Hepatocyte (in vitro differentiated cells): ENCODE results near the gene SGSM1. TPM values are rescaled to one million over a fixed set of nuclear protein-coding genes. Genes with fewer than 3 reads are reported as not detected.

Source experiments
- DNase-seq: peaks from one replicate; pipeline ENCODE4 v3.0.0-alpha.2; 2016; ENCODE audit warnings: low spot score
- H2AFZ ChIP-seq: fragments of 200-600 bp; sonication (generic); 2 replicates; pipeline ENCODE4 v1.6.0; 2016; ENCODE audit warnings: antibody characterized with exemption, mild to moderate bottlenecking
- H3K27ac ChIP-seq: fragments of 200-600 bp; sonication (generic); 2 replicates; pipeline ENCODE4 v1.5.1; 2016; ENCODE audit warnings: mild to moderate bottlenecking
- H3K27me3 ChIP-seq: fragments of 200-600 bp; sonication (generic); 2 replicates; pipeline ENCODE4 v1.6.1; 2016
- H3K36me3 ChIP-seq: fragments of 200-600 bp; sonication (generic); replicated peaks from 2 replicates; pipeline ENCODE4 v1.5.1; 2016; ENCODE audit warnings: low read depth; ENCODE audit not compliant: insufficient read depth
- H3K4me1 ChIP-seq: fragments of 200-600 bp; sonication (generic); 2 replicates; pipeline ENCODE4 v1.5.1; 2016; ENCODE audit warnings: mild to moderate bottlenecking, moderate library complexity; ENCODE audit not compliant: insufficient read depth
- H3K4me2 ChIP-seq: fragments of 200-600 bp; sonication (generic); 2 replicates; pipeline ENCODE4 v1.6.0; 2016
- H3K4me3 ChIP-seq: fragments of 200-600 bp; sonication (generic); 2 replicates; pipeline ENCODE4 v1.5.1; 2016; ENCODE audit warnings: mild to moderate bottlenecking
- H3K79me2 ChIP-seq: fragments of 200-600 bp; sonication (generic); 2 replicates; pipeline ENCODE4 v1.6.0; 2017; ENCODE audit warnings: mild to moderate bottlenecking
- H3K9me2 ChIP-seq: fragments of 200-600 bp; sonication (generic); replicated peaks from 2 replicates; pipeline ENCODE4 v1.6.0; 2017; ENCODE audit warnings: mild to moderate bottlenecking; ENCODE audit not compliant: insufficient read depth
- H3K9me3 ChIP-seq: fragments of 200-600 bp; sonication (generic); 2 replicates; pipeline ENCODE4 v1.5.1; 2016; ENCODE audit warnings: low read depth, mild to moderate bottlenecking
- H4K20me1 ChIP-seq: fragments of 200-600 bp; sonication (generic); 2 replicates; pipeline ENCODE4 v1.6.0; 2016; ENCODE audit warnings: mild to moderate bottlenecking; ENCODE audit not compliant: insufficient read depth, poor library complexity, severe bottlenecking
- CTCF ChIP-seq: fragments of 200-600 bp; sonication (generic); IDR thresholded peaks from 2 replicates; pipeline ENCODE4 v1.5.1; 2016; ENCODE audit warnings: antibody characterized with exemption, mild to moderate bottlenecking; ENCODE audit not compliant: poor library complexity
- EZH2 ChIP-seq: fragments of 200-600 bp; sonication (generic); IDR thresholded peaks from 2 replicates; pipeline ENCODE4 v1.6.1; 2016; ENCODE audit warnings: antibody characterized with exemption, mild to moderate bottlenecking, borderline replicate concordance
- EZH2phosphoT487 ChIP-seq: fragments of 200-600 bp; sonication (generic); IDR thresholded peaks from one replicate; pipeline ENCODE4 v1.6.1; 2018; ENCODE audit warnings: antibody characterized with exemption, mild to moderate bottlenecking, low read depth, moderate library complexity; ENCODE audit not compliant: unreplicated experiment, severe bottlenecking
- WGBS: methylation state at CpG from one replicate; pipeline ENCODE4 v1.1.6; 2016; ENCODE audit warnings: low lambda C conversion rate; ENCODE audit errors: missing lambda C conversion rate; 5-methylcytosine and 5-hydroxymethylcytosine counted together
- polyA plus RNA-seq: library from polyadenylated mRNA; unstranded; fragments of >200 nt; fragmentation: Nextera tagmentation; extraction: Ambion mirVana; gene quantifications from 2 replicates; pipeline ENCODE4 v1.2.1, GENCODE V29; 2016
- total RNA-seq: library from RNA; depleted of rRNA; stranded (reverse); fragments of >200 nt; gene quantifications from 2 replicates; pipeline ENCODE4 v1.2.3, GENCODE V29; 2014

The SGSM1 gene
- total and polyA plus RNA-seq, 2 experiments from 2014 or later, result 1.7 to 3.5 TPM

- WGBS, result 3% methylated on average over 31 of the region's 35 CpGs
These were observed 146.9 kb downstream of the SGSM1 start for GRCh38 chr22:24952837-24953383.

GRCh38 chr22:24953384-24954113, 147.5 kb downstream of the SGSM1 start:
- no peaks in the 10 kb centered on the region for H4K20me1 ChIP-seq
- H3K4me2 ChIP-seq, result peak overlapping the region; percentile 99
- H3K79me2 ChIP-seq, result peaks cover 43% of the 10 kb centered on the region
- H3K27ac ChIP-seq, result peak overlapping the region; percentile 94
- H3K27me3 ChIP-seq, result no peaks in the 10 kb centered on the region
- H3K36me3 ChIP-seq, result no peaks in the 10 kb centered on the region
- peaks cover 12% of the 10 kb centered on the region for H3K4me1 ChIP-seq
- no peaks in the 10 kb centered on the region for H3K9me3 ChIP-seq
- DNase-seq, result peak; percentile 43
- H3K9me2 ChIP-seq, result no peaks in the 10 kb centered on the region
- WGBS, result 5% methylated on average over 23 of the region's 47 CpGs
- peak overlapping the region; percentile 96 for H2AFZ ChIP-seq
- TF ChIP-seq EZH2 (no peak), CTCF (no peak), EZH2phosphoT487 (no peak)
- H3K4me3 ChIP-seq, result peak overlapping the region; percentile 89

More at GRCh38 chr22:24952837-24953383, 146.9 kb downstream of the SGSM1 start:
- Histone ChIP-seq H3K27ac (peak overlapping the region; percentile 94), H2AFZ (peak overlapping the region; percentile 96), H3K4me1 (peaks cover 12% of the 10 kb centered on the region), H3K9me3 (no peaks in the 10 kb centered on the region), H3K79me2 (peaks cover 39% of the 10 kb centered on the region), H3K4me2 (peak overlapping the region; percentile 99), H3K4me3 (peak overlapping the region; percentile 89), H4K20me1 (no peaks in the 10 kb centered on the region), H3K9me2 (no peaks in the 10 kb centered on the region), H3K27me3 (no peaks in the 10 kb centered on the region), H3K36me3 (no peaks in the 10 kb centered on the region)
- peak; percentile 78 for DNase-seq
- no peak for TF ChIP-seq EZH2phosphoT487
- TF ChIP-seq CTCF, result no peak
- no peak for TF ChIP-seq EZH2

- 10% methylated on average over 4 of the region's 4 CpGs for WGBS
- TF ChIP-seq CTCF (no peak), EZH2phosphoT487 (no peak), EZH2 (no peak)
- peak overlapping the region; percentile 99 for H3K4me2 ChIP-seq
These were observed 148.1 kb downstream of the SGSM1 start for GRCh38 chr22:24954114-24954463.

More at GRCh38 chr22:24954114-24954463, 148.1 kb downstream of the SGSM1 start:
- DNase-seq, result peak; percentile 29
- H3K79me2 ChIP-seq, result peaks cover 47% of the 10 kb centered on the region
- H3K4me1 ChIP-seq, result peaks cover 12% of the 10 kb centered on the region
- peak overlapping the region; percentile 96 for H2AFZ ChIP-seq
- peak overlapping the region; percentile 89 for H3K4me3 ChIP-seq
- H3K9me3 ChIP-seq, result no peaks in the 10 kb centered on the region
- no peaks in the 10 kb centered on the region for H3K36me3 ChIP-seq
- H3K27me3 ChIP-seq, result no peaks in the 10 kb centered on the region
- peak overlapping the region; percentile 94 for H3K27ac ChIP-seq
- H3K9me2 ChIP-seq, result no peaks in the 10 kb centered on the region
- no peaks in the 10 kb centered on the region for H4K20me1 ChIP-seq
